TTC549 (cell line): ENCODE measurements around the gene CHST12.

ENCODE experiments used
- FAIRE-seq: peaks from 2 replicates; lab custom pipeline; 2012; peaks lifted over from hg19 to GRCh38; lab: Jason Lieb, UNC

Gene CHST12

DNA sequence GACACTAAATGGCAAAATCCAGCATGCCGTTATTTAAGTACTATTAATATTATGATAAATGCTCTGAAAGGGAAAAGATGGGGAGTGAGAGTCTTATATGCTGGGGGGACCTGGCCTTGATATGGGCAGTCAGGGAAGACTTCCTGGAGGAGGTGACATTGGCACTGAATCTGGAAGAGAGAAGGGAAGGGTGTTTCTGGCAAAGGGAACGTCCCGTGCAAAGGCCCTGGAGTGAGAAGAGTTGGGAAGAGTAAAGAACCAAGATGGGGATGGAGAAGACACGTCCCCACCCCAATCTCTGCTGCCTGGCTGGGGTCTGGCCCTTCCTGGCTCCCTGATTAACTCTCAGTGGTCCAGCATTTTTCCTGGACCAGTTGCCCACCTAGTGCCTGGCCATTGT, 77.8 kb downstream of the CHST12 start:
- FAIRE-seq: no peak

DNA sequence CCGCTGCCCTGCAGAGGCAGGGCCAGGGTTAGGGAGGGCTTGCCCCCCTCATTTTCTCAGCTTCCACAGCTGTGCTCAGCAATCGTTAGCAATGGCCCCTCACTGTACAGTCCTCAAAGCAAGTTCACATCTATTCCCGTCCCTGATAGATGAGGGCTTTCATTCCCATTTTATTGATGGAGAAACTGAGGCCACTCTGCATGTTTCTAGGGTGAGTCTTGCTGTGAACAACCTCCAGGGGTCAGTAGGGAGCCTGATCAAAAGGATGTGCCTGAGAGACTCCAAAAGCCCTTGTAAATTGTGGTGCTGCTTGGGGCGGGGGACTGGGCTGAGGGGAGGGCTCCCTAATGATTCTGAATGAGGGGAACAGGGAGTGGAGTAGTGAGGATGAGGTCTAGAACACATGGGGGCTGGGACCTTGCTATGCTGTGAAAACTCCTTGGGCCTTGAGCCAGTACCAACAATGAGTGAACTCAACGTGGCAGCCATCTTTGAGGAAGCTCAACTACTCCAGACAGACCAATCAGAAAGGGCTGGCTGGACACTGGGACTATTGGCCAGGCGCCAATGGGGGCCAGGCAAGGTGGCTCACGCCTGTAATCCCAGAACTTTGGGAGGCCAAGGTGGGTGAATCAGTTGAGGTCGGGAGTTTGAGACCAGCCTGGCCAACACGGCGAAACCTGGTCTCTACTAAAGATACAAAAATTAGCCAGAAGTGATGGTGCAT, 79.5 kb downstream of the CHST12 start:
- no peak for FAIRE-seq

DNA sequence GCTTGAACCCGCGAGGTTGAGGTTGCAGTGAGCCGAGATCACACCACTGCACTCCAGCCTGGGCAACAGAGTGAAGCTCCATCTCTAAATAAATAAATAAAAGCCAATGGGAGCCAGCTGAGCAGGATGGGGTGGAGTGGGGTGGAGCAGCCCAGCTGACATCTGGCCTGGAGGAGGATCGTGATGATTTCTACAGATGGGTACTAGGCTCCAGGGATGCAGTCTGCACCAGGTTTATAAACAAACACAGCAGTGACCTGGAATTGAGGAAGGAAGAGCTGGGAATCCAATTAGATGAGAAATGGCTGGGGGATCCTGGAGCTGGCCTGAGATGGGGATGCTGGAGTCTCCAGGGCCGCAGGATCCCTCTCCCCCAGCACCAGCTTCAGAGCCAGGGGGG, 80.1 kb downstream of the CHST12 start:
- FAIRE-seq: no peak

GRCh38 chr7:2484868-2485267, 81.5 kb downstream of the CHST12 start:
- no peak for FAIRE-seq

GRCh38 chr7:2487586-2488271, 84.3 kb downstream of the CHST12 start:
- FAIRE-seq: no peak

DNA sequence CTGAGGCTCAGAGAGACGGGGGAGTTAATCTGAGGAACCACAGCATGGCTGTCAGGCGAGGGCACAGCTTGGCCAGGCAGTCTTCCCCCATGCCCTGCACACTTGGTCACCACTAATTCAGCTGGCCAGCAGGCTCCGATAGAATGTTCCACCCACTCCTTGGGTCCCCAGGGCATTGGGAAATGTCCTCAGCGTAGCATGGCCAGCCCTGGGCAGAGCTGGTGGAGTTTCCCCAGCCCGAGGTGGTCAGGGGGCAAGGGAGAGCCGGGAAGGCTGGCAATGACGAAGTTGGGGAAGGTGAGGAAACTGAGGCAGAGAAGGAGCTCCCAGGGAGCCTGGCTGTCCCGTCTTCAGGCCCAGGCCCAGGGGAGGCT, 84.8 kb downstream of the CHST12 start:
- no peak for FAIRE-seq

- no peak for FAIRE-seq
Measured at GRCh38 chr7:2488681-2489080, 85.3 kb downstream of the CHST12 start.

DNA sequence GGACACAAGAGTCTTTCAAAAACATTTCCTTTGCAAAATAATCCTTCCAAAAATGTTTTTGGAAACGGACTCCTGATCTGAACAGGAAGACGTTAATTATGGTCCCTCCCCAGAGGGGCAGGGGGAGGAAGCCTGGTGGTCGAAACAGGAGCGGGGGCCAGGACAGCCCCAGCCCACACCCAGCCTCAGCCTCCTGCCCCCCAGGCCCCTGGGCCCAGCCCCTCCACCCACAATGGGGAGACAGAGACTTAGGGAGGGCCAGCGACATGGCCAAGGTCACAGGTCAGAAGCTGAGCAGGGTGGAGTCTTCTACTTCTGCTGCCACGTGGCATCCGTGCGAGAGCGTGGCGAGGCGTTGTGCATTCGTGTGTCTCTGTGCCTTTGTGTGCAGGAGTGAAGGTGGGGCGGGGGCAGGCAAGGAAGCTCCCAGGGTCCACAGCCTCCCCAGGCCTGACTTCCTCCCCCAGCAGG, 86.8 kb downstream of the CHST12 start:
- no peak for FAIRE-seq

GRCh38 chr7:2492038-2492437, 88.6 kb downstream of the CHST12 start:
- FAIRE-seq: no peak

DNA sequence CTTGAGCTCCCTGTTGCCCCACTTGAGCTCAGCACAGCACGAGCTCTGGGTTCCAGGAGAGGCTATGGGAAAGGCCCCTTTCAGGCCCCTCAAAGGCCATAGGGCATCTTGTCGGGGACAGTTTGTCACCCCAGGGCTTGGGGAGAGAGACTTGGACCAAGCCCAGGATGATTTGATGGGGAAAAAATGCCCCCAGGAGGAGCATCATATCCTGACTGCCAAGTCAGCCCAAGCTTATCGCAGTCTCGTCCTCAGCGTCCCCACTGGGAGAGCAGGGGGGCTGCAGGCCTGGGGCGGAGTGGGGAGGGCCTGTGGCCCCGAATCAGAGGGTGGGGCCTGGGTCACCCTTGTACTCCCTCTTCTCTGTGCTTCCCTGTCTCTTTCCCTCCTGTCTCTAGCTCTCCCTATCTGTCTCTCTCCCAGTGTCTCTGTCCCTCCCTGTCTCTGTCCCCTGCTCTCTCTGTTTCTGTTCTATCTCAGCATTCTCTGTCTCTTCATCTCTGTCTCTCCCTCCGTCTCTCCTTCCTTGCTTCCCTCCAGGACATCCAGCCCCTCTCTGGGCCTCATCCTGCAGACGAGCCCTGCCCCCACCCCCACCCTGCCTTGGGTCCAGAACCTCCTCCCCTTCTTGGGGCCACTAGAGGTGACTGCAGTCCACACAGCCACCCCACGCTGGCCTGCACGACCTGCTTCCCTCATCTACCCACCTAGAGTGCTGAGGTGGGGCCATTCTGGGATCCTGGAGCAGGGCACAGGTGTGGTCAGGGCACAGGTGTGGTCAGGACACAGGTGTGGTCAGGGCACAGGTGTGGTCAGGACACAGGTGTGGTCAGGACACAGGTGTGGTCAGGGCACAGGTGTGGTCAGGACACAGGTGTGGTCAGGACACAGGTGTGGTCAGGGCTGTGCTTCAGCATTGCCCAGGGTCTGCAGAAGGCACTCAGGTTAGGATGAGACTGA, 90.1 kb downstream of the CHST12 start:
- FAIRE-seq: no peak

DNA sequence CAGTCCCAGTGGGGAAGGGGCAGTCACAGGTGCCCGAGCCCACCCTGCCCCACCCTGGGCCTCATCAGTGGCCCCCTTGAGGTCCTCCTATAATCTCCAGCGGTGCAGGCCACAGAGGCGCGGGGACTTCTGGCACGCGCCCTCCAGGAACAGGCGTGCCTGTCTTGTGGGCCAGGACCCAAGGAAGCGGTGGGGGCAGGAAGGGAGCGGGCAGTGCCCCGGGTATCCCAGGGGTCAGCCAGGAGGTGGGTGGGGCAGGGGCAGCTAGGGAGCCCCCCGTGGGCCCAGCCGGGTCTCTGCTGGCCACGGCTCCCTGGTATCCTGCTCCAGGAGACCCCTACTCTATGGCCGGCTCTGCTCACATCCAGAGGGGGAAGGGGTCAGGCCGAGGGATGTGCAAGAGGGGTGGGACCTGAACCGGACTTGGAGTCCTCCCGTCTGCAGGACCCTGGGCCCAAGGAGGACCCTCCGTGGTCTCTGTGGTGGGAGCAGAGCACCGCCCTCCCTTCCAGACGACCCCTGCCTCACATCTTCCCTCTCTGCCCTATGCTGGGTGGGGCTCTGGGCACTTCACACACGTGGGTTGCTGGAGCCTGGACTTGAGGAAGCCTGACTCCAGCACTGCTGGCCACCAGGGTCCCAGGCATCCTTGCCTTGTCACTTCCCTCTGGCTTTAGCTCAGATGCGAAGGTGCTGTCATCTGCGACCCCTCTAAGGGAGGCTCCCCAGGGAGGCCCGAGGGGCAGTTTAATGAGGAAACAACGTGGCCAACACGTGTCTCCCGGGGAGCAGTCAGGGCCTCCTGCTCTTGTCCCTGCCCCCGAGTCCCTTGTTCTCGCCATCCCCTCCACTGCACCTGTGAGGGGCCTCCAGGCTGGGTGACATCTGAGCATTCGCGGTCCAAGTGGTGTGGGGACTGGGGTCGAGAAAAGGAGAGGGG, 91.0 kb downstream of the CHST12 start:
- FAIRE-seq: no peak

GRCh38 chr7:2495418-2496299, 92.2 kb downstream of the CHST12 start:
- no peak for FAIRE-seq

- FAIRE-seq: no peak
Measured at GRCh38 chr7:2496375-2496774, 93.0 kb downstream of the CHST12 start.

GRCh38 chr7:2497065-2497464, 93.7 kb downstream of the CHST12 start:
- FAIRE-seq: no peak

- FAIRE-seq: no peak
Measured at GRCh38 chr7:2497500-2498336, 94.3 kb downstream of the CHST12 start.
